GM21367 (cell line): ENCODE data around the gene TGM1.

Experiments
- ATAC-seq: cut with Tn5 transposase; IDR thresholded peaks from one replicate; pipeline ENCODE4 v1.9.1; 2021; ENCODE audit not compliant: unreplicated experiment

Gene TGM1

DNA sequence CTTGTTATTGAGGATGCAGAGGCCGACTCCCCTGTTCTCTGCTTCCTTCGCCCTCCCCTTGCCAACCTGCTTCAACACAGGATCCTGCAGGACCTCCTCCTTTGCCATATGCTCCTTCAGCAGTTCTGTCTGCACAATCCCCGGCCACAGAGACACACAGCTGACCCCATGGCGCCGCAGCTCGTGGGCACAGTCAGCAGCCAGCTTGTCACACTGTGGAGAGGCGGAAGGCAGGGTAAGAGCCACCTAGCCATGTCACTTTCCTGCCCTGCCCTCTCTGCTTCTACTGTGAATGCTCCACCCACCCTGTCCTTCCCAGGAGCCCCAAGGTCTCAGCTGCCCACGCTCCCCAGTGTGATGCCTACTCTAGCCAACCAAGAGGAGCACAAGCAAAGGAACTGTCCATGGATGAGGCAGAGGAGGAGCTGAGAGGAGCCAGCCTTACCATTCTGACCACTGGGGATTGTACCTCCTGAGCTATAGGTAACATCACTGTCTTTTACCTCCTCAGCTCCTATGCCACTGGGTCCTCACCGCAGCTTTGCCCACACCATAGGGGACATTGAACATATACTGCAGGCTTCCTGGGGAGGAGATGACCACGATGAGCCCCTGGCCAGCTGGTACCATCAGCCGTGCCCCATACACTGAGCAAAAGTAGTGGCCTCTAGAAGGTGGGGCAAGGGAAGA is 29.3 kb upstream of the TGM1 start:
- no peak for ATAC-seq

DNA sequence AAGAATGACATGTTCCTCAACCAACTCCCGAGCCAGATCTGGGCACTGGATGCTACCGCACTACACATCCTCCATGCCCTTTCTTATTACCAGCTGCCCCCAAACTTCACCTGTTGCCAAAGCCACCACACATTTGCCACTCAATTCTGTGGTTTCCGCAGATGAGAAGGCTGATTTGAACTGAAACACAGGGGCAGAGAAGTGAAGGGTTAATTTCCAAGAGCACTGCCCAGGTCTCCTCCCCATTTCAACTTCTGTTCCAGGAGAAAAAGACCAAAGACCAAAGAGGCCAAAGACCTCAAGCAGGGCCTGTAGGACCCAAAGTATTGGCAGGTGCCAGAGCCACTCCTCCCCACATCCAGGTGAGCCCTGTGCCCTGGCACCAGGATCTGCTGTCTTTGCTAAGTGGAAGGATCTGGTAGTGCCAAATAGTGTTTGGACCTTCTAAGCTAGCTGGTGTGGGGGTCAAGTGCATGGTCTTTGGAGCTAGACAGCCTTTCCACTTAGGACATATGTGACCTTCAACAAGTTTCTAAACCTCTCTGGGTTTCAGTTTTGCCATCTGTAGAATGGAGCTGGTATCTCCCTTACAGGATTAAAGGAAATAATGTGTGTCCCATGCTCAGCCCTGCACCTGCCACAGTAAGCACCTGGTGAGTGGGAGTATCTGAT is 28.6 kb upstream of the TGM1 start:
- ATAC-seq = no peak

GRCh38 chr14:24290746-24291145 is 27.8 kb upstream of the TGM1 start:
- no peak for ATAC-seq

GRCh38 chr14:24289649-24290280 is 26.8 kb upstream of the TGM1 start:
- ATAC-seq = peak; percentile 72

DNA sequence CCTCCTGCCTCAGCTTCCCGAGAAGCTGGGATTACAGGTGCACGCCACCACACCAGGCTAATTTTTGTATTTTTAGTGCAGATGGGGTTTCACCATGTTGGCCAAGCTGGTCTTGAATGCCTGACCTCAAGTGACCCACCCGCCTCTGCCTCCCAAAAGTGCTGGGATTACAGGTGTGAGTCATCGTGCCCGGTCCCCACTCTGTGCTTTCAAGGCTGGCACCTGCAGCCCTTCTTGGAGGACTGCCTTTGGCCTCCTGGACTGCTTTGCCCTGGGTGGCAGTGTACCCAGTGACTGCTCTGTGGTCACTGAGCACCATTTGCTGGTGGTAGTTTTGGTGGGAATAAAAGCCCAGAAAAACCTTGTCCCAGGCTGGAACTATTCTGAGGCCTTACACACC is 24.0 kb upstream of the TGM1 start:
- no peak for ATAC-seq

GRCh38 chr14:24285351-24285750 is 22.4 kb upstream of the TGM1 start:
- no peak for ATAC-seq

GRCh38 chr14:24284501-24285035 is 21.6 kb upstream of the TGM1 start:
- no peak for ATAC-seq

DNA sequence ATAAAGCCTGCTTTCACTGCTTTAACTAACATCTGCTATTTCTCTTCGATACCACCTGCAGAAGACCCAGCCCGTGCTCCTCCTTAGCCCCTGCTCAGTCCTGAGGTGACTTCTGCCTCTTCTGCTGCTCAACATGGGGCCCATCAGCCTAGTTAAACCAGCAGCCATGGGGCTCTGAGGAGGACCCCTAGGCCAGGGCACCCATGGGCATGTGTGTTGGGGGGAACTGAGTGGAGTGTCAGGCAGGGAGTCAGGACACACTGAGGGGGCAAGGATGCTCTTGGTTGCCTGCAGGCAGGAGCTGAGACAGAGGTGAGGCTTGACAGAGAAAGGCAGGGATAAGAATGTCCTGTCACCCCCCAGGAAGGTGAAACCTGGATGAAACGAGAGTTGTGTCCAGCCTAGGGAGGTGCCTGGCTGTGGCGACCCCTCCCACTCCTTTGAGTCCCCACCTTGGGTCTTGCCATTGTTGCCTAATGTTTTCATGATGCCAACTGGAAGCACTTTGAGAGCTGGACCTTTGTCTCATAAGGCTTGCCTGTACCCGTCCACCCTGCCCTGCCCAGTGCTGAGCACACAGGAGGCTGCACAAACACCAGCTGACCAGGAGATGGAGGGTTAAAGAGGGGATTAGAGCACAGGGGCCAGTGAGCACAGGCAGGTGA is 21.0 kb upstream of the TGM1 start:
- no peak for ATAC-seq

- no peak for ATAC-seq
These were observed 19.8 kb upstream of the TGM1 start for GRCh38 chr14:24282736-24283135.

DNA sequence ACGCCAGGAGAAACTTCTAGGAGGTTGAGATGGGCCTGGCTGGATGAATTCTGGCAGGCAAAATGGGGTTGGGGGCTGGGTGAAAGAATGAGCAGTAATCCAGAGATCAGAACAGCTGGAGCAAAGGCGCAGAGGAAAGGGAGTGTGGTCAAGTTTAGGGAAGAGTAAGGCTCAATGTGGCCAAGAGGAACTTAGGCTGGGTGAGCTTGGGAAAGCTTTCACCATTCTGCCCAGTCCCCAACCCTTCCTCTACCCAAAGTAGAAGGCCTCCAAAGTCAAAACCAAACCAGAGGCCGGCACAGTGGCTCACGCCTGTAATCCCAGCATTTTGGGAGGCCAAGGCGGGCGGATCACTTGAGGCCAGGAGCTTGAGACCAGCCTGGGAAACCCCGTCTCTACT is 18.7 kb upstream of the TGM1 start:
- no peak for ATAC-seq

- no peak for ATAC-seq
These were observed 18.0 kb upstream of the TGM1 start for GRCh38 chr14:24280797-24281460.

GRCh38 chr14:24279301-24280186 is 16.6 kb upstream of the TGM1 start:
- ATAC-seq = peak; percentile 48

GRCh38 chr14:24278424-24278823 is 15.4 kb upstream of the TGM1 start:
- no peak for ATAC-seq

DNA sequence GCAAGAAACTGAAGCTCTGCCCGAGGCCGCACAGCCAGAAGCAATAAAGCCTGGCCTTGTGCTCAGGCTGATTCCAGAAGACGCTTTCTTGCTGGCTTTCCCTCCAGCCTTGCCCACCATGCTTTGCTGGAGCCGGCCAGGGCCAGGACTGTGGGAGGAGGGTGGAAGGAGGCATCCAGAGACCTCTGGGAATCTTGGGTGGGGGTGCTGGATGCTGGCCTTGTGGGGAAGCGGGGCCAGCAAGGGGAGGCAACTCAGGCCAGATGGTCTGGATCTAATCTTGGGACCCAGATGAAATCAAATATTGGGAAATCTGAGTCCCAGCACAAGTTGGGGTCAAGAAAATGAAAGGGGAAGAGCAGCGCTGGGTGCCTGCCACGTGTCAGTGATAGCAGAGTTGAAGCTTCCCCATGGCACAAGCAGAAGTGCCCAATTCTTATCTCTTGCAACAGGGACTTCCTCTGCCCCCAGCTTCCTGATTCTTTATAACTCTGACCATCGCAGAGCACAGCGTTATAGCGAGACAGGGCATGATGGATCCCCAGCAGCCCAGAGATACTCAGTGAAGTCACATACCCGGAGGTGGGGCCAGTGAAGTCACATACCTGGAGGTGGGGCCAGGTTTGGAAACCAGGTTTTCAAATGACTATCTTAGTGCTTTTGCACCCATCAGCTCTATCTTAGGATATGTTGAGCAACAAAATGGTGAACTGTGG is 14.8 kb upstream of the TGM1 start:
- ATAC-seq = no peak

GRCh38 chr14:24277071-24277470 is 14.1 kb upstream of the TGM1 start:
- ATAC-seq = no peak

DNA sequence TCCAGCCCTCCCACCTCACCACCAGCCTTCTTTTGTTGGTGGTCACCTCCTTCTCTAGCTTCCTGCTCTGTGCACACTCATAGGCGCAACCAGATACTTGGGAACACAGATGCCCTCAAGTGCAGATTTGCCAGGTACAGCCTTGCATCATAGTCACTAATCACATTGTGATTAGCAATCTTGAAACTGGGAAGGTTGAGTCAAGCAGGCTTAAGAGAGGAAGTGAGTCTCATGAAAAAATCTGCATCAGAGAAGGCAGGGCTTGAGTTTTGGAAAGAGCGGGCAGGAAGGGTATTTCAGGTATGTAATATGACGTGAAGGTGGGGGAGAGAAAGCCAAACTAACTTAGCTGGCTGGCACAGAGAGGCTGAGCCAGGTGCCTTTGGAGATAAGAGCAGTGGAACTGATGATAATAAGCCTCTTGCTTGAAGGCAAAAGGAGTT is 11.1 kb upstream of the TGM1 start:
- peak; percentile 41 for ATAC-seq

GRCh38 chr14:24273422-24273998 is 10.5 kb upstream of the TGM1 start:
- no peak for ATAC-seq

GRCh38 chr14:24272467-24272866 is 9.5 kb upstream of the TGM1 start:
- ATAC-seq = no peak

DNA sequence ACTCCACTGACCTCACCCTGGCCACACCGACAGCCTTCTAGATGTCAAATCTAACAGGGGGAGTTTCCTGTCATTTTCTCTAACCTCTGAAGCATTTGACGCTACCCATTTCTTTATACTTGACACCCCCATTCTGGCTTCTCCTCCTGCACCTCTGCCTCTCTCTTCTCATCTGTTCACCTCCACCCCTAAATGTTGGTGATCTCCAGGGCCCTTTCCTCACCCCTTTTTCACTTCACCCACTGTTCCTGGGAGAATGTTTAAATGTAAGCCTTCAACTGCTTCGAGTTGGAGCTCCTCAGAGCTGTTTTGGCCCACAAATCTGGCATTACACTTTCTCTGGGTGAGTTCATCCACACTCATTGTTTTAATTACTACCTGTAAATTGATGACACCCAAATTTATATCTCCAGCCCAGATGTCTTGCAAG is 8.9 kb upstream of the TGM1 start:
- no peak for ATAC-seq
